HUES64 (cell line): ENCODE results near the gene CORO6.

Experiments used
- H3K27ac ChIP-seq: 2 replicates; pipeline ENCODE4 v1.7.0; 2013; ENCODE audit warnings: low read depth, low read length, inconsistent platforms
- H3K27me3 ChIP-seq: 2 replicates; pipeline ENCODE4 v1.6.1; 2013; ENCODE audit warnings: mild to moderate bottlenecking, low read length; ENCODE audit not compliant: insufficient read depth
- H3K36me3 ChIP-seq: 2 replicates; pipeline ENCODE4 v1.6.1; 2013; ENCODE audit warnings: mild to moderate bottlenecking, low read length; ENCODE audit not compliant: insufficient read depth
- H3K4me1 ChIP-seq: 2 replicates; pipeline ENCODE4 v1.6.1; 2013; ENCODE audit warnings: mild to moderate bottlenecking, low read length, moderate library complexity; ENCODE audit not compliant: insufficient read depth
- H3K4me3 ChIP-seq: 2 replicates; pipeline ENCODE4 v1.5.1; 2013; ENCODE audit warnings: mild to moderate bottlenecking, low read length, moderate library complexity
- H3K9ac ChIP-seq: 2 replicates; pipeline ENCODE4 v1.6.1; 2013; ENCODE audit warnings: mild to moderate bottlenecking, low read depth, low read length
- H3K9me3 ChIP-seq: 2 replicates; pipeline ENCODE4 v1.6.1; 2013; ENCODE audit warnings: low read depth, low read length; ENCODE audit not compliant: insufficient read depth
- WGBS: fragments of 150-250, 120-280 bp; methylation state at CpG from one replicate; pipeline ENCODE4 v1.1.7; 2013; ENCODE audit warnings: missing lambda C conversion rate; 5-methylcytosine and 5-hydroxymethylcytosine counted together

Gene CORO6

DNA sequence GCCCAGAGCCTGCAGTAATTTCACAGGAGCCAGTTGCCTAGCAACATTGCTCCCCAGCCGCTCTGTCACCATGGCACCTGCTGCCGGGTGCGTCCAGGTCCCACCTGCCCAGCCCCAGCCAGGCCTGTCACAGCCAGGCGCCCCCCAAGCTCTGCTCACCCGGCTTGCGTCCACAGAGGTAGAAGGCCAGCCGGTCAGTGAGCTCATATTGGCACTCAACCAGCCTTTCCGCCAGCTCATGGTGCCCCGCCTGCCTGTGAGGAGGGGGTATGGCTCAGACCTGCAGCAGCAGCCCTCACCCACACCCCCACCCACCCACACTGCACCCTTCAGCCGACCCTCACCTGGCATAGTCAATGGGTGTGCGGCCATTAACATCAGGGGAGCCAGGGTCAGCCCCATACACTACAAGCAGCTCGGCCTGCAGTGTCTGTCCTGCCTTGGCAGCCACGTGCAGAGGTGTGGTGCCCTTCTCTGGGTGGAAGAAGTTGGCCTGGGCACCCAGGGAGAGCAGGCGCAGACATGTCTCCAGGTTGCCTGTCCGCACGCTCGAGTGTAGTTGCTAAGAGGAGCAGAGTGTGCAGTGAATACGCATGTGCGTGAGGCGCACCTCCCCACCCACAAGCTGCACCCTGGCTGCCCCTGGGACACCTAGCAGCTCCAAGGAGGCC lies 41.0 kb downstream of the CORO6 start:
- Histone ChIP-seq H3K27ac (no peak overlapping the region), H3K4me3 (no peak overlapping the region), H3K9me3 (no peaks in the 10 kb centered on the region), H3K4me1 (peaks cover 24% of the 10 kb centered on the region), H3K36me3 (peaks cover 30% of the 10 kb centered on the region), H3K27me3 (no peaks in the 10 kb centered on the region), H3K9ac (no peak overlapping the region)
- WGBS: 96% methylated on average over 20 of the region's 20 CpGs

GRCh38 chr17:29579866-29580771 lies 42.6 kb downstream of the CORO6 start:
- WGBS: 70% methylated on average over 15 of the region's 15 CpGs
- Histone ChIP-seq H3K4me3 (no peak overlapping the region), H3K36me3 (peaks cover 41% of the 10 kb centered on the region), H3K9me3 (no peaks in the 10 kb centered on the region), H3K9ac (no peak overlapping the region), H3K27ac (no peak overlapping the region), H3K4me1 (peaks cover 15% of the 10 kb centered on the region), H3K27me3 (no peaks in the 10 kb centered on the region)

DNA sequence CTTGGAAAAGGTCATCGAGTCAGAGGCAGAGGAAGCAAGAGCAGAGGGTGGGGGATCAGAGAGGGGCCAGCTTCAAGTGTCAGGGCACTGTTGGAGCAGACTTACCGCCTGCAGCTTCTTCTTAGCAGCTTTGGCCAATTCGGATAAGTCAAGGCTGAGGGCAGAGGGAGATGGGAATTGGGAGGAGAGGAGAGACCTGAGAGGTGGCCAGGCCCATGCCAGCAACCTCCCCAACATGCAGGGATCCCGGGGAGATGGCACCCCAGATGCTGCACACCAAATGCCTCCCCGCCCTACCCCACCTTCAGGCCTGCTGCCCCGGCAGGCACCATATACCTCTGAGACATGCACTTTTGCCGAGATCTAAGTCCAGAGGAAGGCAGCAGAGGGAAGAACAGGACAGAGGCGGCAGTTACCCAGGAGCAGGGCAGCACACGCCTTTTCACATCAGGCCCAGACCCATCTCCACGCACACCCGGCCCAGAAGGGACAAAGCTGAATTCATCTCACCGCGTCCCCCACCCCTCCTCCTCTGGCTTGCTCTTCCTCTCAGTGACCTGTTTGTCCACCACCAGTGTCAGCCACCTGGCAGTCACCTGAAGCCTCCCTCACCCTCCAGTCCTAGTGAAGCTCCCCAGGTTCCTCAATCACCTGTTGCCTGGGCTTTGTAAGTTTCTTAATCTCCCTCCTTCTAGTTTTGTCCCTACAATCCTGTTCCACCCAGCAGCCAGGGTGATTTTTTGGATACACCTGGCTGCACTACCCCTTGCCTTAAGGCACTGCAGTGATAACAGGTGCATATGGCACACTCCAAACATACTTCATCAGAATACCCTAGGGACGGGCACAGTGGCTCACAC lies 43.9 kb downstream of the CORO6 start:
- H3K9me3 ChIP-seq: no peaks in the 10 kb centered on the region
- no peaks in the 10 kb centered on the region for H3K27me3 ChIP-seq
- H3K36me3 ChIP-seq: peaks cover 50% of the 10 kb centered on the region
- no peak overlapping the region for H3K27ac ChIP-seq
- H3K4me3 ChIP-seq: no peak overlapping the region
- peaks cover 3% of the 10 kb centered on the region; the same call in 1 of the 2 replicates for H3K4me1 ChIP-seq
- H3K9ac ChIP-seq: no peak overlapping the region
- 95% methylated on average over 14 of the region's 14 CpGs for WGBS

GRCh38 chr17:29577385-29578211 lies 45.1 kb downstream of the CORO6 start:
- Histone ChIP-seq H3K27ac (no peak overlapping the region), H3K36me3 (peaks cover 48% of the 10 kb centered on the region), H3K4me1 (peaks cover 4% of the 10 kb centered on the region; the same call in 1 of the 2 replicates), H3K4me3 (no peak overlapping the region), H3K9me3 (no peaks in the 10 kb centered on the region), H3K27me3 (no peaks in the 10 kb centered on the region), H3K9ac (no peak overlapping the region)
- WGBS: 95% methylated on average over 22 of the region's 22 CpGs

GRCh38 chr17:29577001-29577370 lies 45.7 kb downstream of the CORO6 start:
- WGBS: 95% methylated on average over 9 of the region's 9 CpGs
- no peak overlapping the region for H3K9ac ChIP-seq

DNA sequence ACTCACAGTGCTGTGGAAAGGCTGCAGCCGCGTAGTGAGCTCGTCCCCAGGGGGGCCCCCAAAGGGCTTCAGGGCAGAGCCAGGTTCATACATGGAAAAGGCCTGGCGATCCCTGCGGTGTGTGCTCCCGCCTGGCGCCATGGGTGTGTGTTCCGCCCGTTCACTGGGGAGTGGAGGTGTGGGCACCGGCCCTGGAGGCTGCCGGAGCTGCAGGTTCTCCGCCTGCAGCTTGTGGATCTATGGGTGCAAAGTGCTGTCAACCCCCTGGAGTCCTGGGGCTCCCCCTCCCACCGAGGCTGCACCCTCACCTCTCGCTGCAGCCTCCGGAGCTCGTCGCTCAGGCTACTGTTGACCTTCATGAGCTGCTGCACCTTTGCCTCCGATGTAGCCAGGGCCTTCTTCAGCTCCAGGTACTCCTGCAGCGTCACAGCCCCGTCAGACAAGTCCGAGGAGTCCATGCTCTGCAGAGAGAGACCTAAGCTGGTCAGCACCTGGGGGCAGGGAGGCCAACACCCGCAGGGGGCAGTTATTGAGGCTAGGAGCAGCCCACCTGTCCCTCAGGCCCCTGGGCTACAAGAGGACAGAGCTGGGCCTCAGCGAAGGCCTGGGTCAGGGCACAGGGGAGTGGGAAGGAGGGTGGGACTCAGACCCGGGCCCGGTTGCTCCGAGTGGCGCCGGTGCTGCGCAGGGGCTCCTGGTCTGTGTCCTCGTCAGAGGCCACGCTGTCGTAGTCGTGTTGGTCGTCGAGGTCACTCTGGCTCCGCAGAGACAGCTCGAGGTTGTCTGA lies 46.3 kb downstream of the CORO6 start:
- peaks cover 4% of the 10 kb centered on the region; the same call in 1 of the 2 replicates for H3K4me1 ChIP-seq
- no peak overlapping the region for H3K27ac ChIP-seq
- peaks cover 39% of the 10 kb centered on the region for H3K36me3 ChIP-seq
- H3K9me3 ChIP-seq: no peaks in the 10 kb centered on the region
- H3K4me3 ChIP-seq: no peak overlapping the region
- peaks cover 10% of the 10 kb centered on the region for H3K27me3 ChIP-seq
- 96% methylated on average over 37 of the region's 37 CpGs for WGBS
- no peak overlapping the region for H3K9ac ChIP-seq

More at GRCh38 chr17:29577001-29577370, 45.7 kb downstream of the CORO6 start:
- H3K9me3 ChIP-seq: no peaks in the 10 kb centered on the region
- peaks cover 42% of the 10 kb centered on the region for H3K36me3 ChIP-seq
- peaks cover 4% of the 10 kb centered on the region; the same call in 1 of the 2 replicates for H3K4me1 ChIP-seq
- no peak overlapping the region for H3K27ac ChIP-seq
- peaks cover 5% of the 10 kb centered on the region for H3K27me3 ChIP-seq
- no peak overlapping the region for H3K4me3 ChIP-seq

DNA sequence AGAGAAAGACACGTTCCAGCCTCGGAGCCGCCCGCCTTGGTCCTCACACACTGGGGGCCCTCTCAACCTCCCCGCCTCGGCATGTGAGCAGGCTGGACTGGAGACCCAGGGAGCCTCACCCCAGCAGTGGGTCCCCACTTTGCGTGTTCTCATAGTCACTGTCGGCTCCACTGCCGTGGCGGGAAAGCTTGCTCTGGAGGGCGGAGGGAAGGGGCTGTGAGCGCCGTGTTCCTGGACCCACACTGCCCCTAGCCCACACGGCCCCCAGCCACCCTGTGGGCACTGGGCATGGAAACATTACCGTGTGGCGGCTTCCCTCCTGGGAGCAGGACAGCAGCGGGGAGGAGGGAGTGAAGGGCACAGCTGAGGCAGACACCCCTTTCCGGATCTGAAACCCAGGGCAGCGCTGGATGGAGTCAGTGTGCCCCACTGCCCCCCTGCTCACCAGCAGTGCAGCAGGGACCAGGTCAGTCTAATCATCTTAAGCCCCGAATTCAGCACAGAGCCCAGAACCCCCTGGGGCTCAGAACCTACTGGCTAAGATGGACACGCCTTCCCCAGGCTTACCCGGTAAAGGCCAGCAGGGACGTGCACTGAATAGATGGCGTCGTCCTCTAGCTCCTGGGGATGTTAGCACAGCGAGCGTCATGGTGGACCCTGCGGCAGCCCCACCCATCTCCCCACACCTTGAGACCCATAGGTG lies 47.0 kb downstream of the CORO6 start:
- WGBS: 94% methylated on average over 28 of the region's 28 CpGs
- H3K4me3 ChIP-seq: no peak overlapping the region
- H3K9ac ChIP-seq: no peak overlapping the region
- H3K27me3 ChIP-seq: peaks cover 17% of the 10 kb centered on the region
- H3K9me3 ChIP-seq: no peaks in the 10 kb centered on the region
- H3K27ac ChIP-seq: no peak overlapping the region
- peaks cover 4% of the 10 kb centered on the region; the same call in 1 of the 2 replicates for H3K4me1 ChIP-seq
- peaks cover 39% of the 10 kb centered on the region for H3K36me3 ChIP-seq

GRCh38 chr17:29574732-29575510 lies 47.8 kb downstream of the CORO6 start:
- peaks cover 20% of the 10 kb centered on the region for H3K27me3 ChIP-seq
- no peak overlapping the region for H3K4me3 ChIP-seq
- H3K36me3 ChIP-seq: peaks cover 38% of the 10 kb centered on the region
- H3K4me1 ChIP-seq: peaks cover 4% of the 10 kb centered on the region; the same call in 1 of the 2 replicates
- no peaks in the 10 kb centered on the region for H3K9me3 ChIP-seq
- no peak overlapping the region for H3K9ac ChIP-seq
- no peak overlapping the region for H3K27ac ChIP-seq
- 95% methylated on average over 17 of the region's 17 CpGs for WGBS
